Amniotic epithelial cell (primary cell): ENCODE results near the gene TTC29.
"Not testable (repeated sequence)": the region's sequence is repeated elsewhere in the genome, so short reads cannot be mapped to it uniquely, and the experiment has no call there.

ENCODE experiments used
- DNase-seq: peaks from one replicate; pipeline ENCODE4 v3.0.0-alpha.2; 2010; ENCODE audit warnings: low read depth

The TTC29 gene

DNA sequence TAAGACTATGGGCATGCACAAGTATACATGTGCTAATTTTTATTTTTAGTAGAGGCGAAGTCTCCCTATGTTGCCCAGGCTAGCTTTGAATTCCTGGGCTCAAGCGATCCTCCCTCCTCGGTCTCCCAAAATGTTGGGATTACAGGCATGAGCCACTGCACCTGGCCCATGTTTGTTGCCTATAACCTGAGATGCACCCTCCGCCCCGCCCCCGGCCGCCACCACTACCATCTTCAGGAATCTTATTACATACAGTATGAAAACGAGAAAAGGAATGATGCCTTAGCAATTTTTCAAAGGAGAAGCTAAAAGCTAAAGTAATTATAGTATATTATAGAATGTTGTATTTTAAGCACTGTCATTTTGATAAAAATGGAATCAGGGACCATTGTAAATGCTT lies 245.8 kb downstream of the TTC29 start:
- no peak for DNase-seq

DNA sequence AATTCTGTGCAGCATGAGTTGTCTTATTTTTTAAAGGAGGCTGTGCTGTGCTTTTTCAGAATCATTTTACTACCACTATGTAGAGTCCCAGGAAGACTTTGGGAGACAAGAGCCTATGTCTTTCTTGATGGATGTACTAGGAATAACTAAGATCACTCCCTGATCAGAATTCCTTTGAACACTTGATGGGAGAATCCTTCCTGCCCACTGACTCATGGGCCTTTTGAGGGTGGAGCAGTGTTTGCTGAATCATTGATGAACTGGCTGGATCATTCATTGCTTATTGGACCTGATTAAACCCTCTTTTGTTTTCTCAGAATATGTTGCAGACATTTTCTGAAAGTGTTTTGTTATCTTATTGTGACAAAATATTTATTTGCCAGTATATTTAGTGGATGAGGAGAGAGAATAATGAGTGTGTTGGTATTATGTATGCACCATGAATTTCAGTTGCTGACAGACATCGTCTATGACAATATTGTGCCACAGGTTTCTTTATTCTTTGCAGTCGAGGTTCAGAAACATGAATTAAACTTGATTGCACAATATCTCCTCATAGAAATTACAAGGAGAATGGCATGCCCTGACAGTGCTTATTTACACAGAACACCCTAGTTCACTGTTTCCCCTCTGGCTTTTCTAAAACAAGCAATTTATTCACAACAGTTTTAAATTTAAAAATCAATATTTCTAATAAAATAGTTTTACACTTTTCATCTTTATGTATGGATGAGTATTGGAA lies 270.7 kb downstream of the TTC29 start:
- DNase-seq, result no peak

DNA sequence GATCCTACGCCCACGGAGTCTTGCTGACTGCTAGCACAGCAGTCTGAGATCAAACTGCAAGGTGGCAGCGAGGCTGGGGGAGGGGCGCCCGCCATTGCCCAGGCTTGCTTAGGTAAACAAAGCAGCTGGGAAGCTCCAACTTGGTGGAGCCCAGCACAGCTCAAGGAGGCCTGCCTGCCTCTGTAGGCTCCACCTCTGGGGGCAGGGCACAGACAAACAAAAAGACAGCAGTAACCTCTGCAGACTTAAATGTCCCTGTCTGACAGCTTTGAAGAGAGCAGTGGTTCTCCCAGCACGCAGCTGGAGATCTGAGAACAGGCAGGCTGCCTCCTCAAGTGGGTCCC lies 281.7 kb downstream of the TTC29 start:
- not testable (repeated sequence) for DNase-seq

DNA sequence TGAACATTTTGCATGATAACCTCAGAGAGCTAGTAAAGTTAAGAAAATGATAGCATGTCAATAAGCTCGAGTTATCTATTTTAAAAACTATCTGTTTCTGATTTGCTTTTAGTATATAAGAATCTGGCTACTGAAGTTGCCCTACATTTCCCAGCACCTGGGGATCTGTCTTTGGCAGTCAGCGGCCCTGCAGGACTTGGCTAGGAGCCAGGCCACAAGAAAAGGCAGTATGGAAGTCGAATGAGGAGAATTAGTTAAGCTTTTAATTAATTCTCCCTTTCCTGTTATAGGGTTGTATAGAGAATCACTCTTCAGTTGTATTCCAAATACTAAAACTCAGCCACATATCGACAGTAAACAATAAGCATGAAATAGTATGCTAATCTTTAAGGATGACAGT lies 284.3 kb downstream of the TTC29 start:
- DNase-seq, result no peak
